GM19351 (cell line): Measurements from ENCODE around the gene LRRC74B.
"Not testable (repeated sequence)": the region's sequence is repeated elsewhere in the genome, so short reads cannot be mapped to it uniquely, and the experiment has no call there.

Experiments
- ATAC-seq: cut with Tn5 transposase; IDR thresholded peaks from one replicate; pipeline ENCODE4 v1.9.1; 2021; ENCODE audit warnings: mild to moderate bottlenecking, moderate library complexity; ENCODE audit not compliant: unreplicated experiment

The LRRC74B gene

GRCh38 chr22:21075516-21076138 is 29.9 kb downstream of the LRRC74B start:
- no peak for ATAC-seq

DNA sequence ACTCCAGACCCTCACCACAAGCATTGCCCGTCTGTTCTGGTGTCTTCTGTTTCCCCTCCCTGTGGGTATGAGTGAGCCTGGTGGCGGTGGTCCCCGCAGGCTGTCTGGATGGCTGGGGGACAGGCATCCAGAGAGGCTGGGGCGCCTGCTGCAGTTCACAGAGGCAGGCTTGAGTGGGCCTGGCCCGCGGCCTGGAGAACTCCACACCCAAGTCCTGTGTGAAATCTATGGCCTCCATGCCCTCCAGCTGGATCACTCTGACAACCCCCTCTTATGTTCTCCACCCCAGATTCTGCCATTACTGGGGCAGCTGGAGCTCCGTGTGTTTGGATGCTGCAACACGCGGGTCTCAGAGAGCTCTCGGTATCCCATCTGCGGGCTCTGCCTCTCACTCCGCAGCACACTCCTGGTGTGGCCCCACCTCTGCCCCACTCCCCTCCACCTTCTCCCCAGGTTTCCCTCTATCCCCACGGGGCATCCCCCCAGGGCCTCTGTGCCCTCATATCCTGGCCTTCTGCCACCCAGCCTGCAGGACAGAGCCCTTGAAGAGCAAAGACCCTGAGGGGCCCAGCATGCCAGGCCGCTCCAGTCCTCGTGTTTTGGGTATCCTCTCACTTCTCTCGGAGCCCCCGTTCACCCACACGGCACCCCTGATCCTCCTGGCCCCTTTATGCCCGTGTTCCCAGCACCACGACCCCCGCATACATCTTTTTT is 31.3 kb downstream of the LRRC74B start:
- no peak for ATAC-seq

GRCh38 chr22:21077884-21078508 is 32.2 kb downstream of the LRRC74B start:
- no peak for ATAC-seq

DNA sequence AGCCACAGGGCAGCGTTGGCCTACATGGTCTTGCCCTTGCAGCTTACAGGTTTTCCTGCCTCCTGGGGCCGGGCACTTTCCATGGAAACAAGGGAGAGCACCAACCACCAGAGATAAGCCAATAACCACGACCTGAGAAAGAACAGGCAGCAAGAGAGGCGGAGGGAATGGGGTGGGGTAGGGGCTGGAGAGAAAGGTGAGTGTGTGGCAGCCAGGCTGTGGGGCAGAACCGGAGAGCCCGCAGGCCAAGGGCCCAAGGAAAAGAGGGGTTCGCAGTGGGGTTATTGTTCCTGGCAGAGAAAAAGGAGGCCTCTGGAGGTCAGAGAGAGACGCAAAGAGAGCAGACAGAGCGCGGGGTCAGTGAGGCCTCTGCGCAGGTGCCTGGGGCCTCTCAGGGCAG is 33.2 kb downstream of the LRRC74B start:
- no peak for ATAC-seq

DNA sequence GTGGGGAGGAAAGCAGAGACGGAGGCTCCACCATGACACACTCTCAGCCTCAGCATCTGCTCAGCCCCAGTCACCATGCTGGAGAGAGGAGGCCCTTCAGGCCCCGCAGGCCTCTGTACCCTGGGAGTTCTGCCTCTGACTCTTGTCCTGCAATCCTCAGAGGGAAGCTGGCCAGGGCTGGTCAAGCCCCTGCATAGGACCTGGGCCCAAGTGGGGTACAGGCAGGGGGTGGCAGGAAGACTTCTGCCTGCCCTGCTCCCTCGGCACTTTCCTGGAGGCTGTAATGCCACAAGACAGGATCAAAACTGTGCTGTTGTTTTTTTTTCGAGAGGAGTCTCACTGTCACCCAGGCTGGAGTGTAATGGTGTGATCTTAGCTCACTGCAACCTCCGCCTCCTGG is 33.7 kb downstream of the LRRC74B start:
- ATAC-seq: no peak

- ATAC-seq: no peak
These were observed 34.8 kb downstream of the LRRC74B start for GRCh38 chr22:21080435-21081137.

DNA sequence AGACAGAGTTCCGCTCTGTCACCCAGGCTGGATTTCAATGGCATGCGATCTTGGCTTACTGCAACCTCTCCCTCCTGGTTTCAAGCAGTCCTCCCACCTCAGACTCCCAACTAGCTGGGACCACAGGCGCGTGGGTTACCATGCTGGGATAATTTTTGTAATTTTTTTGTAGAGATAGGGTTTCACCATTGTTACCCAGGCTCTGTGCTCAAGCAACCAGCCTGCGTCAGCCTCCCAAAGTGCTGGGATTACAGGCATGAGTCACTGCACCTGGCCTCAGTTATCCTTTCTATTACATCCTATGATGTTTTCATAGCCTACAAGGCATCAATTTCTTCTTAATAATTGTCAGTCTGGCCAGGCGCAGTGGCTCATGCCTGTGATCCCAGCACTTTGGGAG is 36.5 kb downstream of the LRRC74B start:
- no peak for ATAC-seq

- ATAC-seq: no peak
These were observed 41.4 kb downstream of the LRRC74B start for GRCh38 chr22:21087119-21087518.

DNA sequence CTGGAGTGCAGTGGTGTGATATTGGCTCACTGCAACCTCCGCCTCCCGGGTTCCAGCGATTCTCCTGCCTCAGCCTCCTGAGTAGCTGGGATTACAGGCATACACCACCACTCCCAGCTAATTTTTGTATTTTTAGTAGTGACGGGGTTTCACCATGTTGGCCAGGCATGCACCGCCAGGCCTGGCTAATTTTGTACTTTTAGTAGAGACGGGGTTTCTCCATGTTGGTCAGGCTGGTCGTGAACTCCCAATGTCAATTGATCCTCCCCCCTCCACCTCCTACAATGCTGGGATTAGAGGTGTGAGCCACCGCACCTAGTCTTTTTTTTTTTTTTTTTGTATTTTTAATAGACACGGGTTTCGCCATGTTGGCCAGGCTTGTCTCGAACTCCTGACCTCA is 42.2 kb downstream of the LRRC74B start:
- not testable (repeated sequence) for ATAC-seq

- not testable (repeated sequence) for ATAC-seq
These were observed 45.5 kb downstream of the LRRC74B start for GRCh38 chr22:21091220-21091619.

- ATAC-seq: no peak
These were observed 47.2 kb downstream of the LRRC74B start for GRCh38 chr22:21092797-21093554.

GRCh38 chr22:21093555-21094137 is 47.9 kb downstream of the LRRC74B start:
- ATAC-seq: not testable (repeated sequence)

DNA sequence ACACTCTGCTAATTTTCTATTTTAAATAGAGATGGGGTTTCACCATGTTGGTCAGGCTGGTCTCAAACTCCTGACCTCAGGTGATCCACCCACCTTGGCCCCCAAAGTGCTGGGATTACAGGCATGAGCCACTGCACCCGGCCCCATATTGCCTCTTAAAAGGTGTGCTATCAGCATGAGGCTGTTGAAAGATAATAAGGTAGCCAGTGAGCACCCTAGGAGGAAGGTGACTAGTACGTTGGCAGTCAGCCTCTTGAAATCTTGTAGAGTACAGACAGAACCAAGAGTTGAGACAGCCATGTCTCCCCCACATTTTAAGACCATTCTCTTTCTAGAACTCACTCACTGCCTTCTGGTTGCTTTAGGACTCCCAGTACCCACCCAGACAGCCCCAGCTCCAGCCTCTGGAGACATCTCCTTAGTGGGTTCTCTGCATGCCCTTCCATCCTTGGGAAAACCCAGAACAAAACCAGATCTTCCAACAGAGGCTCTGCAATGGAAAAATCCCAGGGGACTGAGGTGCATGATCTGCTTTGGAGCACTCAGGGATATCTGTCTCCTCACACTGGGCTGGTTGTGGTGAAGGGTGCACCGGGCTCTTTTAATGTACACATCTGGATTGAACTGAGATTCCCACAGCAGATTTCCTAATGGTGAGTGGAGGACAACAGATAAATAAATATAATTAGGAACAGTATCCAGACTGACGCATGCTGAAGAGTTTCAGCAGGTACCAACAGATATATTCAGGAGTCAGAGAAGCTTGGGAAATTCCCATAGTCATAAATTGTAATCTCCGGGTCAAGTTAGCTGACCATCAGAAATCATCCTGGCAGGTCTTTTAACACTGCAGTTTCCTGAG is 49.4 kb downstream of the LRRC74B start:
- ATAC-seq: no peak

GRCh38 chr22:21095773-21096107 is 50.0 kb downstream of the LRRC74B start:
- no peak for ATAC-seq

DNA sequence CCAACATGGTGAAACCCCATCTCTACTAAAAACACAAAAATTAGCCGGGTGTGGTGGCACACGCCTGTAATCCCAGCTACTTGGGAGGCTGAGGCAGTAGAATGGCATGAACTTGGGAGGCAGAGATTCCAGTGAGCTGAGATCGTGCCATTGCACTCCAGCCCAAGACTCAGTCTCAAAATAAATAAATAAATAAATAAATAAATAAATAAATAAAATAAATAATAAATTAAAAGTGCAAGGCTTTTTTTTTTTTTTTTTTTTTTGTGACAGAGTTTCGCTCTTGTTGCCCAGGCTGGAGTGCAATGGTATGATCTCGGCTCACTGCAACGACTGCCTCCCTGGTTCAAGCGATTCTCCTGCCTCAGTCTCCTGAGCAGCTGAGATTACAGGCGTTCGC is 51.1 kb downstream of the LRRC74B start:
- not testable (repeated sequence) for ATAC-seq

DNA sequence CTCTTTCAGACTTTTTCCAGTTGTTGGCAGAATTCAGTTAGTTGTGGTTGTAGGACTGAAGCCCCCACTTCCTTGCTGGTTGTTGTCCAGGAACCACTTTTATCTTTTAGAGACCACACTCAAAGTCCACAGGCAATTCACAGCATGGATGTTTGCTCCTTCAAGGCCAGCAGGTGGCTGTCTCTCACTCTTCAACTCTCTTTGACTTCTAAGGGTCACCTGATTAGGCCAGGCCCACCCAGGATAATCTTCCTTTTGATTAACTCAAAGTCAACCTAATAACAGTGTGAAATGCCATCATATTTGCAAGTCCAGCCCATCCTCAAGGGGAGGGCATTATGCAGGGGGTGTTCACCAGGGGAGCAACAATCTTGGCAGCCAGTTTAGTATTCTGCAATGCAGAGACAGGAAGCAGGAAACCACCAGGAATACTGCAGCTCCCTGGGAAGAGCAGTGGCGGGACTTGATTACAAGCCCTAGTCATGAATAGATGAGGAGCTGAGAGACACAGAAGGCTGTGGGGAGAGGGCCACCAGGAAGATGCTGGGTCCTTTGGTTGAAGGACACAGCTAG is 52.4 kb downstream of the LRRC74B start:
- no peak for ATAC-seq

- ATAC-seq: no peak
These were observed 53.8 kb downstream of the LRRC74B start for GRCh38 chr22:21099578-21099977.

GRCh38 chr22:21100149-21101032 is 54.6 kb downstream of the LRRC74B start:
- ATAC-seq: no peak
